ENCODE measurements around the gene PGAP1.
"Not testable (repeated sequence)": the region's sequence is repeated elsewhere in the genome, so short reads cannot be mapped to it uniquely, and the experiment has no call there.

Gene PGAP1

GRCh38 chr2:196949116-196949515 is 22.6 kb upstream of the PGAP1 start:
- no peak for DNase-seq (ENCODE audit: low read depth in 2 of 2)

- no peak for DNase-seq (ENCODE audit: low read depth in 2 of 2)
Observed at GRCh38 chr2:196944570-196944969, 18.1 kb upstream of the PGAP1 start.

GRCh38 chr2:196941398-196942078 is 15.0 kb upstream of the PGAP1 start:
- no peak for DNase-seq (ENCODE audit: low read depth in 2 of 2)

GRCh38 chr2:196939371-196939770 is 12.9 kb upstream of the PGAP1 start:
- DNase-seq (ENCODE audit: low read depth in 2 of 2): no peak

GRCh38 chr2:196935432-196935831 is 8.9 kb upstream of the PGAP1 start:
- DNase-seq (ENCODE audit: low read depth in 2 of 2): no peak

- DNase-seq (ENCODE audit: low read depth in 2 of 2): no peak
Observed at GRCh38 chr2:196934672-196935071, 8.2 kb upstream of the PGAP1 start.

- DNase-seq (ENCODE audit: low read depth in 2 of 2): no peak
Observed at GRCh38 chr2:196931555-196931954, 5.0 kb upstream of the PGAP1 start.

GRCh38 chr2:196927376-196928225 is 1.1 kb upstream of the PGAP1 start:
- DNase-seq (ENCODE audit: low read depth in 2 of 2): peak in 1 of 2 donors; percentile 17

- no peak for DNase-seq (ENCODE audit: low read depth in 2 of 2)
Observed at GRCh38 chr2:196925768-196926561, 542 bp downstream of the PGAP1 start.

- no peak for DNase-seq (ENCODE audit: low read depth in 2 of 2)
Observed at GRCh38 chr2:196925051-196925767, 1.3 kb downstream of the PGAP1 start.

- DNase-seq (ENCODE audit: low read depth in 2 of 2): no peak
Observed at GRCh38 chr2:196924051-196924450, 2.5 kb downstream of the PGAP1 start.

GRCh38 chr2:196918927-196919326 is 7.6 kb downstream of the PGAP1 start:
- DNase-seq (ENCODE audit: low read depth in 2 of 2): no peak

- DNase-seq (ENCODE audit: low read depth in 2 of 2): no peak
Observed at GRCh38 chr2:196917802-196918201, 8.7 kb downstream of the PGAP1 start.

GRCh38 chr2:196915507-196916189 is 10.9 kb downstream of the PGAP1 start:
- DNase-seq (ENCODE audit: low read depth in 2 of 2): no peak

- DNase-seq (ENCODE audit: low read depth in 2 of 2): no peak
Observed at GRCh38 chr2:196914867-196915460, 11.5 kb downstream of the PGAP1 start.

- DNase-seq (ENCODE audit: low read depth in 2 of 2): no peak
Observed at GRCh38 chr2:196913691-196914090, 12.8 kb downstream of the PGAP1 start.

- not testable (repeated sequence) for DNase-seq (ENCODE audit: low read depth in 2 of 2)
Observed at GRCh38 chr2:196905365-196905764, 21.1 kb downstream of the PGAP1 start.

GRCh38 chr2:196902828-196903227 is 23.7 kb downstream of the PGAP1 start:
- DNase-seq (ENCODE audit: low read depth in 2 of 2): no peak

- no peak for DNase-seq (ENCODE audit: low read depth in 2 of 2)
Observed at GRCh38 chr2:196900843-196901242, 25.7 kb downstream of the PGAP1 start.

GRCh38 chr2:196899976-196900375 is 26.5 kb downstream of the PGAP1 start:
- no peak for DNase-seq (ENCODE audit: low read depth in 2 of 2)

GRCh38 chr2:196891136-196891535 is 35.4 kb downstream of the PGAP1 start:
- no peak for DNase-seq (ENCODE audit: low read depth in 2 of 2)

All from activated CD8-positive, alpha-beta memory T cell treated with anti-CD3 and anti-CD28 coated beads for 4 hours (primary cell).